Astrocyte of the spinal cord (primary cell): ENCODE data around the gene SPO11.

ENCODE experiments used
- DNase-seq: peaks from one replicate; pipeline ENCODE4 v3.0.0; 2011; ENCODE audit warnings: low read depth, low spot score
- H3K4me3 ChIP-seq: 2 replicates; pipeline ENCODE4 v1.5.1; 2011; ENCODE audit warnings: low read depth, mild to moderate bottlenecking, low read length, moderate library complexity
- in situ Hi-C: cut with HindIII; loops from 2 replicates; pipeline ENCODE4 v1.10.0; 2017; ENCODE audit warnings: low sequenced_read_pairs
- TF ChIP-seq, protein P1 (sequence below): IDR thresholded peaks from 2 replicates; pipeline ENCODE4 v1.5.1; 2012; ENCODE audit warnings: low read depth, mild to moderate bottlenecking, low read length, inconsistent platforms

SPO11 gene

DNA sequence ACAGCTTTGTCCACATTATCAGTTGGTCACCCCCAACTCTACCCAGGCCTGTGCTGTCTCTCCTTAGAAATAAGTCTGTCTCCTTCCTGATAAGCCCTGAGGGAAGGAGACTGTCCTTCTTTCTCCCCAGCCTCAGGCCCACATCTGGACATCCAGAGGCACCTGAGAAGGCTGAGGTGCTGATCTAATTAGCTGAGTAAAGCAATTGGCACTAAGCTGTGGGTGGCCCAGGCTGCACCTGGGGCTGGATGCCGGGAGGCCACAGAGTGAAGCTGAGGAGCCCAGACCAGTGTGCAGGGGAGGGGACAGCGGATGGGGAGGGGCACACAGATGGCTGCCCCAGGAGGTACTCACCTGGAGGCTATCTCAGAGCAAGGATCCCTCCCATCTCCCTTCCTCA lies 37.0 kb upstream of the SPO11 start:
- no peak for DNase-seq
- in situ Hi-C loops = no loop called here
- TF ChIP-seq, protein P1, sequence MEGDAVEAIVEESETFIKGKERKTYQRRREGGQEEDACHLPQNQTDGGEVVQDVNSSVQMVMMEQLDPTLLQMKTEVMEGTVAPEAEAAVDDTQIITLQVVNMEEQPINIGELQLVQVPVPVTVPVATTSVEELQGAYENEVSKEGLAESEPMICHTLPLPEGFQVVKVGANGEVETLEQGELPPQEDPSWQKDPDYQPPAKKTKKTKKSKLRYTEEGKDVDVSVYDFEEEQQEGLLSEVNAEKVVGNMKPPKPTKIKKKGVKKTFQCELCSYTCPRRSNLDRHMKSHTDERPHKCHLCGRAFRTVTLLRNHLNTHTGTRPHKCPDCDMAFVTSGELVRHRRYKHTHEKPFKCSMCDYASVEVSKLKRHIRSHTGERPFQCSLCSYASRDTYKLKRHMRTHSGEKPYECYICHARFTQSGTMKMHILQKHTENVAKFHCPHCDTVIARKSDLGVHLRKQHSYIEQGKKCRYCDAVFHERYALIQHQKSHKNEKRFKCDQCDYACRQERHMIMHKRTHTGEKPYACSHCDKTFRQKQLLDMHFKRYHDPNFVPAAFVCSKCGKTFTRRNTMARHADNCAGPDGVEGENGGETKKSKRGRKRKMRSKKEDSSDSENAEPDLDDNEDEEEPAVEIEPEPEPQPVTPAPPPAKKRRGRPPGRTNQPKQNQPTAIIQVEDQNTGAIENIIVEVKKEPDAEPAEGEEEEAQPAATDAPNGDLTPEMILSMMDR = no peak
- H3K4me3 ChIP-seq = no peak overlapping the region

- in situ Hi-C loops = no loop called here
- no peak for DNase-seq
- H3K4me3 ChIP-seq = no peak overlapping the region
- TF ChIP-seq, protein P1 = no peak
Measured at GRCh38 chr20:57293995-57294394, 35.6 kb upstream of the SPO11 start.

- no peak for DNase-seq
- TF ChIP-seq, protein P1 = no peak
- no peak overlapping the region for H3K4me3 ChIP-seq
- in situ Hi-C loops = no loop called here
Measured at GRCh38 chr20:57294550-57294949, 35.1 kb upstream of the SPO11 start.

GRCh38 chr20:57298457-57298856 lies 31.1 kb upstream of the SPO11 start:
- no peak overlapping the region for H3K4me3 ChIP-seq
- TF ChIP-seq, protein P1 = no peak
- in situ Hi-C loops = no loop called here
- no peak for DNase-seq

DNA sequence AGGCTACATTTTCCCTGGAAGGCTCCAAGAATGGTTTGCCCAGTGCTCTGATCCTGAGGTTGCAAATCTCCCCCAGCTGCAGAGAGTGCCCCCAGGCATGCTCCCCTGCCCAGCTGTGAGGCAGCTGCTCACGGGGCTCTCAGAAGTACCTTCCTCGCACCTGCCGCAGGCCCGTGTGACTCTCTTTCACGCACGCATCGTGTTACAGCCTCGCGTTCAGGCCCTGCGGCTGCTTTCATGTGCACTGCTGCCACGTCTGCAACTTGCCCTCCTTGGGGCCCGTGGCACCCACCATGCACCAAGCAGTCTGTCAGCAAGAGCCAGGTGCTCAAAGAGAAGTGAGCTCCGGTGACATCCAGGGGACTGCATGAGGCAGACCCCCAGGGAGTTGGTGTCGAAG lies 28.6 kb upstream of the SPO11 start:
- in situ Hi-C loops = no loop called here
- H3K4me3 ChIP-seq = no peak overlapping the region
- DNase-seq = no peak
- TF ChIP-seq, protein P1 = no peak

- DNase-seq = no peak
- in situ Hi-C loops = no loop called here
- no peak overlapping the region for H3K4me3 ChIP-seq
- TF ChIP-seq, protein P1 = no peak
Measured at GRCh38 chr20:57306747-57307146, 22.9 kb upstream of the SPO11 start.

- in situ Hi-C loops = no loop called here
- no peak for DNase-seq
- no peak overlapping the region for H3K4me3 ChIP-seq
- TF ChIP-seq, protein P1 = no peak
Measured at GRCh38 chr20:57308451-57309271, 20.9 kb upstream of the SPO11 start.
